ENCODE results near the gene MBOAT2.

MBOAT2 gene

GRCh38 chr2:9017411-9017810 is 13.9 kb upstream of the MBOAT2 start:
- DNase-seq, result no peak

- DNase-seq, result no peak
These were observed 12.5 kb upstream of the MBOAT2 start for GRCh38 chr2:9015998-9016397.

GRCh38 chr2:9013403-9013802 is 9.9 kb upstream of the MBOAT2 start:
- no peak for DNase-seq

DNA sequence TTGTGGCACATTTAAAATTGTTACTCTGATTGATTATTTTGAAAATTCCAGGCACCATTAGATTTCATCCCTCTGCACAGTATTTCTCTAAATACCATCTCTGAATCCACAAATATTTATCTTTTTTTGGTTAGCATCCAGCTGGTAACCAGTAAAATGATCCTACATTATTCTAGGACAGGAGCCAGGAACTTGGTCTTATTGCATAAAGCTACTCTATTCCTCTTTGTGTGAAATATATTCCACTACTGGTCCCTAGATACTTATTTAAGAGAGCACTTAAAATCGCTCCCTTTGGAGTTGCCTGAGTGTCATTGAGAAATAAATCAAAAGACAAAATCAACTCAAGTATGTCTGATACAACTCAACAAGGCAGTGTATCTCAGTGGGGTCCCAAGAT is 7.4 kb upstream of the MBOAT2 start:
- no peak for DNase-seq

GRCh38 chr2:9008951-9009664 is 5.6 kb upstream of the MBOAT2 start:
- DNase-seq, result no peak

DNA sequence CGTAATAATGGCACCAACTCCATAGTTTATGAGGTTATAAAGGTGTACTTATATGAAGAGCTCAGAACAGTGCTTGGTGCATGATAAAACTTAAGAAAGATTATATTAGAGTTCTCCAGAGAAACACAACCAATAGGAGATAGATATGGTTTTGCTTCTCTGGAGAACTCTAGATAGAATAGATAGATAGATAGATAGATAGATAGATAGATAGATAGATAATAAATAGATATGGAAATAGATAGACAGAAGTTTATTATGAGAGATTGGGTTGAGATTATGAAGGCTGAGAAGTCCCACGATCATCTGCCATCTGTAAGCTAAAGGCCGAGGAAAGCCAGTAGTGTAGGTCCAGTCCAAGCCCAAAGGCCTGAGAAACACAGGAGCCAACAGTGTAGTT is 2.9 kb upstream of the MBOAT2 start:
- DNase-seq, result no peak

- no peak for DNase-seq
These were observed 1.1 kb upstream of the MBOAT2 start for GRCh38 chr2:9004338-9005204.

DNA sequence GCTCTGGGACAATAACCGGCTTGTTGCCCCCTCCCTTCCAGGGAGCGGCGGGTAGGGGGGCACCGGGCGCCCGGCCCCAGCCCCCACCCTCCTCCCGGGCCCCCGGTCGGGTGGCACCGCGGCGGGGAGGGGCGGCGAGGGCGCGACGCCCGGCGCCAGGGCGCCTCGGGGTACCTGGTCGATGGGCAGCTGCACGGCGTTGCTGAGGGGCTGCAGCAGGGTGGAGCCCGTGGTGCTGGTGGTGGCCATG is 193 bp downstream of the MBOAT2 start:
- DNase-seq, result no peak

GRCh38 chr2:9002637-9003365 is 683 bp downstream of the MBOAT2 start:
- no peak for DNase-seq

DNA sequence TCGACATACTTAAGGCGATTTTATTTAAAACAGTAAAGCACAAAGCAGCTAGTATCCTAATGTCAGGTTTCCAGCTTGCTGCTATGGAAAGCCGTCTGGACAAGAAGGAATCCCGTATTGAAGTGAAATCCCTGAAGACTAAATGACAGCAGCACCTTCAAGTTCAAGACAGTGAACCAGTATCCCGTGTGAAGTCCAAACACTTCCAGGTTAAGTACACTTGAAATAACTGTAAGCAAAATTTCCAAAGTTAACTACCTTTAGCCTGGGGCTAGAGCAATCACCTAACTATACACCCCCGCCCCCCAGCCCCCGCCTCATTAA is 1.2 kb downstream of the MBOAT2 start:
- DNase-seq, result no peak

- DNase-seq, result no peak
These were observed 1.7 kb downstream of the MBOAT2 start for GRCh38 chr2:9001778-9002177.

- DNase-seq, result no peak
These were observed 2.3 kb downstream of the MBOAT2 start for GRCh38 chr2:9001229-9001628.

DNA sequence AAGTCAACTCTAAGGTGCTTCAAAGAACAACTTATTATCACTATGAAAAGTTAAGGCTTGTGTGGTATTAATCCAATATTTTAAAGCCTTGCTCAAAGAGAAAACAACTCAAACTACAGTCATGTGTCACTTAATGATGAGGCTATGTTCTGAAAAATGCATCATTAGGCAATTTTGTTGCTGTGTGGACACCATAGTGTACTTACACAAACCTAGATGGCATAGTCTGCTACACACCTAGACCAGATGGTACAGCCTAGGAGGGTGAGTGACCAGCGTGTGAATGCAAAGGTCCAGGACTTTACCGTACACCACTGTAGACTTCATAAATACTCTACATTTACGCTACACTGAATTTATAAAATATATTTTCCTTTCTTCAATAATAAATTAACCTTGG is 3.0 kb downstream of the MBOAT2 start:
- no peak for DNase-seq

DNA sequence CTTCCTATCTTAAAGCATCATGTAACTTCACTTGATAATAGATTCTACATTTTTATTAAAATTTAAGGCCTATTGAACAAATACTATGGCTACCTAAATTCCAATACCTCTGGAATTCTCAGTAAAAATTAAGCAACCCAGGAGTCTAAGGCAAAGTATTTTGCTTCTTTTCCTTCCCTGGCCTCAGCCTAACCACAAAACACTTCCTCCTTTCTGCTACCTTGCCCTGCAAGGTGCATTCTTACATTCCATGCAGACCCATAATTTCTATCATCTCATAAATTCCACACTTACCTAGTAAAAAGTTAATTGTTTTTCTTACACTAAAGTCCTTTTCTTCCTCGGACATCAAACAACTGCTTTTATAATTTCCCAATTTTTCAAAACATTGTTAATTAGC is 3.7 kb downstream of the MBOAT2 start:
- DNase-seq, result no peak

DNA sequence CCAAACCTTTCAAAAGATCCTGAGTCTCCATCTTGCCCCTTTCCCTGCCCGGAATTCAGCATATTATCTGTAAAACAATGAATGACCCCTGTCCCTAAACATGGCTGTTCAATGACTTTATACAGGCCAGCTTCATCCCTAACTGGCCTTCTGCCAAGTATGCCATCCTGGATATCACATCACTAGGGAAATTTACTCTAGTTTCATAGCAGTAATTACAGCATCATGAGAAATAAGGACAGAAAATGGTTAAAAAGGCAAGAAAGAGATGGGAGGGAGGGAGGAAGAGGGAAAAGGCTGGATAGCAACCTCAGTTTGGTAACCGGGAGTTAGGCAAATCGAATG is 4.4 kb downstream of the MBOAT2 start:
- no peak for DNase-seq

- DNase-seq, result no peak
These were observed 4.9 kb downstream of the MBOAT2 start for GRCh38 chr2:8998418-8999101.

DNA sequence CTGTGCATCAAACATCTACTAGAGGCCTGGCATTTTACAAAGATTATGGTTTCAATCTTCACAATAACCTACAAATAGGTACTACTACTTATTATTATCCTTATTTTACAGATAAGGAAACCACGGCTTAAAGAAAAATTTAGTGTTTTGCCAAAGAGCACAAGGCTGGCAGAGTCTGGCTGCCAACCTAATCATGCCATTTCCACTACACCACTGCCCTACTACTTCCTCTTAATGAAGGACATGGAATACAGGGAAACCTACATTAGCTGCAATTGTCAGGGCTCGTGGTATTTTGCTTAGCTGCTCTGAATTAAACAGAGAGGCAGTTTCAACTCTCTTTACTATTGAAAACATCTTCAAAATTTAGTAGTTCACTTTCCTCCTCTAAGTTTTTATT is 5.9 kb downstream of the MBOAT2 start:
- no peak for DNase-seq

DNA sequence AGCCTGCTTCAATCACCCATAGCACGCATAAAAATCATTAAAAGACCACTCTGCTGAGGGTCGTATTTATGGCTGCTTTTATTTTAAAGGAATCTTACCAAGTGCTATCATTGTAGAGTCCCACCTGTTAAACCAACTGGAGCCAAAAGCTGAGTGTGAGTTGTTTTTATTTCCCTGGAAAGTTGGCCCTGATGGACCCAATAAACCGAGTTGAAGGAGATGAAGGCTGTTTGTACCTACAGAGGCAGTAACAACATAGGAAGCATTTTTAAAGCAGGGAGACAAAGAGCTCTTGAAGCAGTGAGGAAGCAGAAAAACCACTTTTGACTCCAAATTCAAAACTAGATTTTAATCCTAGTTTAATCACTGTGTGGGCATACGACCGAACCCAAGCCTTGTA is 6.4 kb downstream of the MBOAT2 start:
- no peak for DNase-seq

DNA sequence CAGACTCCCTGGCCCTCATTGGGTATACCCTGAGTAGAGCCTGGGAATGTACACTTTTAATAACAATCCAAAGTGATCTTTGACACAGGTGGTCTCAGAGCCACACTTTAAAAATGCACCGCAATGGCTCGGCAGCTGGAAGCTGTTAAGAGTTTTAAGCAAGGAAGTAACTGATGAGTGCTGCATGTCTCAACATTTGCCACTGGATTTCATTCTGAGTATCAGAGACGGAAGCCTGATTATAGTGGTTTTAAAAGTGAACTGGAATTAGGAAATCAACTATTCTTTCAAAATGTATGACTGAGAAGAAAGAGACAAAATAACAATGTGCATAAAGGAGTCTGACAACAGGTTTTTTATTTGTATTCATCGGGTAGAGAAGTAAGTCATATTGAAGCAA is 7.5 kb downstream of the MBOAT2 start:
- DNase-seq, result no peak

DNA sequence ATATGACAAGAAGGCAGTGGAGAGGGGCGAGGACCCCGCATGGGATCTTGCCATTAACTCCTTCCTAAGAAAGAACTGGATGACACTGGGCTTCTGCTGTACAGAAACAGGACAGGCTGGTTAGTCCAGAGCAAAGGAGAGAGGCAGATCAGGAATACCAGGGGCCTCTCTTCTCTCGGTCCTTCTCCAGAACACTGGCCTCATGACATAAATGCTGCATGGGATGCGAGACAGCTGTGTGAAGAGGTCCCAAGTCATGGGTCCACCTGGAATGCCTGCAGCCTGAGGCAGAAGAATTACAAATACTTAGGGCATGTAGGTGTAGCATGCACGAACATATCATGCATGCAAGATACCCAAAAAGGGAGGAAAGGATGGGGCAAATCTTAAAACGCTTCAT is 9.1 kb downstream of the MBOAT2 start:
- no peak for DNase-seq

GRCh38 chr2:8993902-8994278 is 9.6 kb downstream of the MBOAT2 start:
- no peak for DNase-seq

DNA sequence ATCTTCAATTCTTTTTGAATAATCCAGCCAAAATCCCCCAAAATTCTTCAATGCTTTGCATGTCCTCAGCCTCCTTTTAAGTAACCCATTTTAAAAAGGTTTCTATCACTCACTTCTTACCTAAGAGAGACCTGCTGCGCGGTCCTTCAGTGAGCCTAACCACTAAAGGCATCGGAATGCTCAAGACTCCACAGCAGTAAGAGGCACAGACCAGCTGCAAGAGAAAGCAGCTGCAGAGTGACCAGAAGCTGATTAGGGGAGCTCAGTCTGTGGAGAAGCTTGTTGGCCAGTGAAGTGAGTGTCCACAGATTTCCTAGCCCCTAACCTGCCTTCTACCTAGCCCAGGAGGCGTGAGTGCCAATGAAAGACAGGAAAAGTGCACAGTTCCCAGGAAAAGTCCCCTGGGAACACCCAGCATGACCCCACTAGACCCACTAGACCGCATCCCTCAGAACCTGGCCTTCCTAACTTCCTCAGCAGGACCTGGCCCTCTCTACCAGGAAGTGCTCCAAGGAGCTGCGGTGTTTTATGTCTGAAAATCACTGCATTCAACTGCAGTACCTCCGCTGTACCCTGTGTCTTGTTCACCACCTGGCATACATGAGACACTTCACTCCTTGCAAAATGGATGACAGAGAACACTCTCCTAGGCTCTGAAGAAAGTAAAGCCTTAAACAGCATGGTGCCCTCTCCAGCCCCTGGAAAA is 10.1 kb downstream of the MBOAT2 start:
- no peak for DNase-seq

- no peak for DNase-seq
These were observed 10.8 kb downstream of the MBOAT2 start for GRCh38 chr2:8992643-8993042.
